ENCODE data around the gene GTF3C4. TPM values are rescaled to one million over a fixed set of nuclear protein-coding genes. Genes with fewer than 3 reads are reported as not detected.
A peak's percentile ranks its signal among the peaks of the same experiment; 100 is the strongest.

Gene GTF3C4
- total and polyA plus RNA-seq, 2 experiments from 2014 or later, result 9.5 to 39.6 TPM

DNA sequence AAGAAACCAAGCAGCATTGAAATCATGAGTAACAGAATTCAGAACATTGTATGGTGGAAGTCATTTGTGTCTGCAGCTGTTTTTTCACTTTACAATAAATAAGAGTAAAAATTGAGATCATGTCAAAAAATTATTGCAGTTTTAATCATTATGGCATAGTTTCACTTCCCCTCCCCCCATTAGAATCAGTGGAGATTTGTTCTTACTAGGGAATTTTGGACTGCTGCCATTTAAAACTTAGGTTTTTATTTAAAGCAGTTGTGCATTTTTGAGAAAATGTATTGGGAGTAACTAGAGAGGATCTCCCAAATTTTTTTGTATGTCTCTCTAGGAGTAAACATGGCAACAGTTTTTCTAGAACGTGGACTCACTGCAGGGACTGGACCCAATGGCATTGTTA lies 20.4 kb downstream of the GTF3C4 start:
- H3K4me2 ChIP-seq, result no peak overlapping the region
- H3K27ac ChIP-seq (ENCODE audit: low read depth), result no peak overlapping the region
- H3K9me2 ChIP-seq (ENCODE audit: insufficient read depth), result no peaks in the 10 kb centered on the region
- peaks cover 3% of the 10 kb centered on the region; the same call in 1 of the 2 replicates for H3K79me2 ChIP-seq (replicated peaks; ENCODE audit: insufficient read depth)
- Mint-ChIP-seq H3K4me1 (no peaks in the 10 kb centered on the region), H3K4me3 (no peak overlapping the region), H3K9me3 (peaks cover 4% of the 10 kb centered on the region; the same call in 2 of the 3 replicates), H3K36me3 (ENCODE audit: low read depth) (peaks cover 59% of the 10 kb centered on the region), H3K27me3 (ENCODE audit: insufficient read depth, low read depth, poor library complexity) (peaks cover 2% of the 10 kb centered on the region), H3K27ac (no peak overlapping the region)
- no peaks in the 10 kb centered on the region for H3K4me1 ChIP-seq (ENCODE audit: insufficient read depth)
- no peaks in the 10 kb centered on the region for H3K27me3 ChIP-seq (ENCODE audit: insufficient read depth)
- no peak overlapping the region for H2AFZ ChIP-seq
- no peak for DNase-seq (ENCODE audit: low spot score)
- no peaks in the 10 kb centered on the region for H3F3A ChIP-seq (replicated peaks; ENCODE audit: low read depth)
- H4K20me1 ChIP-seq (replicated peaks; ENCODE audit: insufficient read depth), result peaks cover 3% of the 10 kb centered on the region
- no peak for ATAC-seq
- peaks cover 41% of the 10 kb centered on the region for H3K36me3 ChIP-seq (ENCODE audit: insufficient read depth)
- no peak overlapping the region for H3K4me3 ChIP-seq
- TF ChIP-seq POLR2AphosphoS5 (IDR thresholded peaks at IDR 0.05; ENCODE audit: low read depth) (no peak), ZNF331 (CRISPR knock-in tag; IDR thresholded peaks at IDR 0.05; ENCODE audit: low read depth) (no peak), NANOG (IDR thresholded peaks at IDR 0.05; ENCODE audit: borderline replicate concordance) (no peak), STAT1 (IDR thresholded peaks at IDR 0.05; ENCODE audit: unreplicated experiment) (no peak), ZNF114 (CRISPR knock-in tag; IDR thresholded peaks at IDR 0.05) (no peak), EZH2 (IDR thresholded peaks at IDR 0.05; ENCODE audit: low read depth, unreplicated experiment) (no peak), CREB1 (CRISPR knock-in tag; IDR thresholded peaks at IDR 0.05; ENCODE audit: low read depth) (no peak), EZH2phosphoT487 (IDR thresholded peaks at IDR 0.05; ENCODE audit: unreplicated experiment) (no peak)
- TF ChIP-seq, protein P1, sequence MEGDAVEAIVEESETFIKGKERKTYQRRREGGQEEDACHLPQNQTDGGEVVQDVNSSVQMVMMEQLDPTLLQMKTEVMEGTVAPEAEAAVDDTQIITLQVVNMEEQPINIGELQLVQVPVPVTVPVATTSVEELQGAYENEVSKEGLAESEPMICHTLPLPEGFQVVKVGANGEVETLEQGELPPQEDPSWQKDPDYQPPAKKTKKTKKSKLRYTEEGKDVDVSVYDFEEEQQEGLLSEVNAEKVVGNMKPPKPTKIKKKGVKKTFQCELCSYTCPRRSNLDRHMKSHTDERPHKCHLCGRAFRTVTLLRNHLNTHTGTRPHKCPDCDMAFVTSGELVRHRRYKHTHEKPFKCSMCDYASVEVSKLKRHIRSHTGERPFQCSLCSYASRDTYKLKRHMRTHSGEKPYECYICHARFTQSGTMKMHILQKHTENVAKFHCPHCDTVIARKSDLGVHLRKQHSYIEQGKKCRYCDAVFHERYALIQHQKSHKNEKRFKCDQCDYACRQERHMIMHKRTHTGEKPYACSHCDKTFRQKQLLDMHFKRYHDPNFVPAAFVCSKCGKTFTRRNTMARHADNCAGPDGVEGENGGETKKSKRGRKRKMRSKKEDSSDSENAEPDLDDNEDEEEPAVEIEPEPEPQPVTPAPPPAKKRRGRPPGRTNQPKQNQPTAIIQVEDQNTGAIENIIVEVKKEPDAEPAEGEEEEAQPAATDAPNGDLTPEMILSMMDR (conservative IDR thresholded peaks at IDR 0.05; ENCODE audit: low read depth in 2 of 2), result no peak
- TF ChIP-seq, protein P2, sequence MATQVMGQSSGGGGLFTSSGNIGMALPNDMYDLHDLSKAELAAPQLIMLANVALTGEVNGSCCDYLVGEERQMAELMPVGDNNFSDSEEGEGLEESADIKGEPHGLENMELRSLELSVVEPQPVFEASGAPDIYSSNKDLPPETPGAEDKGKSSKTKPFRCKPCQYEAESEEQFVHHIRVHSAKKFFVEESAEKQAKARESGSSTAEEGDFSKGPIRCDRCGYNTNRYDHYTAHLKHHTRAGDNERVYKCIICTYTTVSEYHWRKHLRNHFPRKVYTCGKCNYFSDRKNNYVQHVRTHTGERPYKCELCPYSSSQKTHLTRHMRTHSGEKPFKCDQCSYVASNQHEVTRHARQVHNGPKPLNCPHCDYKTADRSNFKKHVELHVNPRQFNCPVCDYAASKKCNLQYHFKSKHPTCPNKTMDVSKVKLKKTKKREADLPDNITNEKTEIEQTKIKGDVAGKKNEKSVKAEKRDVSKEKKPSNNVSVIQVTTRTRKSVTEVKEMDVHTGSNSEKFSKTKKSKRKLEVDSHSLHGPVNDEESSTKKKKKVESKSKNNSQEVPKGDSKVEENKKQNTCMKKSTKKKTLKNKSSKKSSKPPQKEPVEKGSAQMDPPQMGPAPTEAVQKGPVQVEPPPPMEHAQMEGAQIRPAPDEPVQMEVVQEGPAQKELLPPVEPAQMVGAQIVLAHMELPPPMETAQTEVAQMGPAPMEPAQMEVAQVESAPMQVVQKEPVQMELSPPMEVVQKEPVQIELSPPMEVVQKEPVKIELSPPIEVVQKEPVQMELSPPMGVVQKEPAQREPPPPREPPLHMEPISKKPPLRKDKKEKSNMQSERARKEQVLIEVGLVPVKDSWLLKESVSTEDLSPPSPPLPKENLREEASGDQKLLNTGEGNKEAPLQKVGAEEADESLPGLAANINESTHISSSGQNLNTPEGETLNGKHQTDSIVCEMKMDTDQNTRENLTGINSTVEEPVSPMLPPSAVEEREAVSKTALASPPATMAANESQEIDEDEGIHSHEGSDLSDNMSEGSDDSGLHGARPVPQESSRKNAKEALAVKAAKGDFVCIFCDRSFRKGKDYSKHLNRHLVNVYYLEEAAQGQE (IDR thresholded peaks at IDR 0.05; ENCODE audit: unreplicated experiment), result no peak

DNA sequence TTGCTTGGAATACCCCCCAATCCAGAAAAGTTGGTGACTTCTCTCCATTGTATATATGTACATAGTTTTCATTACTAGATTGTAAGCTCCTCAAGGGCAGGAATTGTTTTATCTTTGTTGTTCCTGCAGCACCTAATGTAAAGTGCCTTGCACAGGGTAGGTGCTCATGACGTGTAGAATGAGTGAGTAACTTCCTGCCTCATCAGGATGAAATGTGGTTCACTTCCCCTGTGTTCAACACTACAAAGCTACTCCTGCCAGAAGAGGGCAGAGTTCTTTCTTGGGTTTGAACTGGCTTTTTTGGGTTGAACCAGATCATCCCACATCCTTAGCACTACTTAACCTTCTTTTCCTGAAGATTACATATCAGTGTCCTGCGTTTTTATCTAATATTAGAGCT lies 23.9 kb downstream of the GTF3C4 start:
- peaks cover 13% of the 10 kb centered on the region for H3K36me3 ChIP-seq (ENCODE audit: insufficient read depth)
- H3K79me2 ChIP-seq (replicated peaks; ENCODE audit: insufficient read depth), result no peaks in the 10 kb centered on the region
- Mint-ChIP-seq H3K27me3 (ENCODE audit: insufficient read depth, low read depth, poor library complexity) (peaks cover 6% of the 10 kb centered on the region), H3K36me3 (ENCODE audit: low read depth) (peaks cover 36% of the 10 kb centered on the region), H3K27ac (no peak overlapping the region), H3K4me3 (no peak overlapping the region), H3K9me3 (peaks cover 38% of the 10 kb centered on the region), H3K4me1 (no peaks in the 10 kb centered on the region)
- H3F3A ChIP-seq (replicated peaks; ENCODE audit: low read depth), result no peaks in the 10 kb centered on the region
- no peak overlapping the region for H3K27ac ChIP-seq (ENCODE audit: low read depth)
- H2AFZ ChIP-seq, result no peak overlapping the region
- no peak overlapping the region for H3K4me2 ChIP-seq
- H3K4me1 ChIP-seq (ENCODE audit: insufficient read depth), result no peaks in the 10 kb centered on the region
- H3K27me3 ChIP-seq (ENCODE audit: insufficient read depth), result no peaks in the 10 kb centered on the region
- H4K20me1 ChIP-seq (replicated peaks; ENCODE audit: insufficient read depth), result peaks cover 3% of the 10 kb centered on the region; the same call in 1 of the 2 replicates
- peak; percentile 73 for DNase-seq (ENCODE audit: low spot score)
- peak; percentile 94 for ATAC-seq
- H3K9me2 ChIP-seq (ENCODE audit: insufficient read depth), result no peaks in the 10 kb centered on the region
- no peak overlapping the region for H3K4me3 ChIP-seq
- TF ChIP-seq JUNB (IDR thresholded peaks at IDR 0.05; ENCODE audit: unreplicated experiment) (no peak), CREB1 (CRISPR knock-in tag; IDR thresholded peaks at IDR 0.05; ENCODE audit: low read depth) (peak; percentile 54), POLR2AphosphoS5 (IDR thresholded peaks at IDR 0.05; ENCODE audit: low read depth) (no peak), ZNF114 (CRISPR knock-in tag; IDR thresholded peaks at IDR 0.05) (no peak), ZNF331 (CRISPR knock-in tag; IDR thresholded peaks at IDR 0.05; ENCODE audit: low read depth) (no peak)
- TF ChIP-seq, protein P3, sequence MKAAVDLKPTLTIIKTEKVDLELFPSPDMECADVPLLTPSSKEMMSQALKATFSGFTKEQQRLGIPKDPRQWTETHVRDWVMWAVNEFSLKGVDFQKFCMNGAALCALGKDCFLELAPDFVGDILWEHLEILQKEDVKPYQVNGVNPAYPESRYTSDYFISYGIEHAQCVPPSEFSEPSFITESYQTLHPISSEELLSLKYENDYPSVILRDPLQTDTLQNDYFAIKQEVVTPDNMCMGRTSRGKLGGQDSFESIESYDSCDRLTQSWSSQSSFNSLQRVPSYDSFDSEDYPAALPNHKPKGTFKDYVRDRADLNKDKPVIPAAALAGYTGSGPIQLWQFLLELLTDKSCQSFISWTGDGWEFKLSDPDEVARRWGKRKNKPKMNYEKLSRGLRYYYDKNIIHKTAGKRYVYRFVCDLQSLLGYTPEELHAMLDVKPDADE (IDR thresholded peaks at IDR 0.05), result no peak
- TF ChIP-seq, protein P1 (conservative IDR thresholded peaks at IDR 0.05; ENCODE audit: low read depth in 2 of 2), result peak; percentile 63 to 80

Measured in GM23338 (cell line).